Mammary epithelial cell (primary cell): ENCODE measurements around the gene CALHM4.
A peak's percentile ranks its signal among the peaks of the same experiment; 100 is the strongest.

ENCODE experiments used
- CTCF ChIP-seq, 2 donors: IDR thresholded peaks in 1 of 2; conservative IDR thresholded peaks in 1 of 2; 2 replicates each; pipeline ENCODE4 v1.5.1; 2011 to 2012; ENCODE audit warnings: inconsistent platforms in 2 of 2, low read length in 2 of 2, mild to moderate bottlenecking in 2 of 2, control low read depth in 1 of 2, low read depth in 1 of 2; ENCODE audit not compliant: insufficient read depth in 1 of 2; ENCODE audit errors: extremely low read depth in 1 of 2
- EZH2 ChIP-seq: IDR thresholded peaks from 2 replicates; pipeline ENCODE4 v1.6.1; 2012; ENCODE audit warnings: low read length, inconsistent platforms, borderline replicate concordance

- TF ChIP-seq CTCF (conservative IDR thresholded peaks at IDR 0.05 in 1 of 2, IDR thresholded peaks at IDR 0.05 in 1 of 2; ENCODE audit: extremely low read depth in 1 of 2, insufficient read depth in 1 of 2, low read depth in 1 of 2, low read length in 2 of 2) = peak in 1 of 2 donors; percentile 22
- no peak for TF ChIP-seq EZH2
Measured at GRCh38 chr6:116570856-116571682, 17.5 kb downstream of the CALHM4 start, which contains the start of gene RWDD1.
